Cardiac muscle cell (in vitro differentiated cells and primary cell): ENCODE measurements around the gene NEU4. TPM values are rescaled to one million over a fixed set of nuclear protein-coding genes. Genes with fewer than 3 reads are reported as not detected.

Experiments used
- DNase-seq, 2 donors: peaks; one replicate each; pipeline versions ENCODE4 v3.0.0 to v3.0.0-alpha.2; 2010 to 2017; ENCODE audit warnings: low read depth in 1 of 2, low spot score in 1 of 2
- H3K27ac ChIP-seq: fragments of 200-600 bp; sonication (generic); 2 replicates; pipeline ENCODE4 v1.5.1; 2016
- H3K27me3 ChIP-seq: fragments of 200-600 bp; sonication (generic); 2 replicates; pipeline ENCODE4 v1.6.0; 2016; ENCODE audit warnings: control low read depth
- H3K36me3 ChIP-seq: fragments of 200-600 bp; sonication (generic); 2 replicates; pipeline ENCODE4 v1.5.1; 2016; ENCODE audit warnings: control low read depth
- H3K4me1 ChIP-seq: fragments of 200-600 bp; sonication (generic); 2 replicates; pipeline ENCODE4 v1.8.1; 2017; ENCODE audit warnings: low read depth, mild to moderate bottlenecking, mixed run types
- H3K4me3 ChIP-seq: fragments of 200-600 bp; sonication (generic); 2 replicates; pipeline ENCODE4 v1.5.1; 2016; ENCODE audit warnings: mild to moderate bottlenecking
- H3K9me3 ChIP-seq: fragments of 200-600 bp; sonication (generic); 2 replicates; pipeline ENCODE4 v1.5.1; 2017; ENCODE audit warnings: low read depth, mild to moderate bottlenecking, control low read depth
- polyA plus RNA-seq: library from polyadenylated mRNA; unstranded; fragments of >200 nt; fragmentation: Nextera tagmentation; extraction: Ambion mirVana; gene quantifications from 2 replicates; pipeline ENCODE4 v1.2.1, GENCODE V29; 2016
- total RNA-seq: library from RNA; depleted of rRNA; stranded (reverse); fragments of >200 nt; gene quantifications from 2 replicates; pipeline ENCODE4 v1.2.3, GENCODE V29; 2016
- TF ChIP-seq, protein P1 (sequence below): IDR thresholded peaks from 2 replicates; pipeline ENCODE4 v1.5.1; 2012; ENCODE audit warnings: low read depth, mild to moderate bottlenecking, low read length

The NEU4 gene
- total and polyA plus RNA-seq, 2 experiments from 2014 or later: 0.13 to 1.8 TPM

GRCh38 chr2:241864850-241865213 lies 55.8 kb downstream of the NEU4 start:
- Histone ChIP-seq H3K27ac (no peak overlapping the region), H3K27me3 (no peaks in the 10 kb centered on the region), H3K4me1 (no peaks in the 10 kb centered on the region), H3K36me3 (no peaks in the 10 kb centered on the region), H3K4me3 (no peak overlapping the region), H3K9me3 (no peaks in the 10 kb centered on the region)
- DNase-seq: no peak
- TF ChIP-seq, protein P1, sequence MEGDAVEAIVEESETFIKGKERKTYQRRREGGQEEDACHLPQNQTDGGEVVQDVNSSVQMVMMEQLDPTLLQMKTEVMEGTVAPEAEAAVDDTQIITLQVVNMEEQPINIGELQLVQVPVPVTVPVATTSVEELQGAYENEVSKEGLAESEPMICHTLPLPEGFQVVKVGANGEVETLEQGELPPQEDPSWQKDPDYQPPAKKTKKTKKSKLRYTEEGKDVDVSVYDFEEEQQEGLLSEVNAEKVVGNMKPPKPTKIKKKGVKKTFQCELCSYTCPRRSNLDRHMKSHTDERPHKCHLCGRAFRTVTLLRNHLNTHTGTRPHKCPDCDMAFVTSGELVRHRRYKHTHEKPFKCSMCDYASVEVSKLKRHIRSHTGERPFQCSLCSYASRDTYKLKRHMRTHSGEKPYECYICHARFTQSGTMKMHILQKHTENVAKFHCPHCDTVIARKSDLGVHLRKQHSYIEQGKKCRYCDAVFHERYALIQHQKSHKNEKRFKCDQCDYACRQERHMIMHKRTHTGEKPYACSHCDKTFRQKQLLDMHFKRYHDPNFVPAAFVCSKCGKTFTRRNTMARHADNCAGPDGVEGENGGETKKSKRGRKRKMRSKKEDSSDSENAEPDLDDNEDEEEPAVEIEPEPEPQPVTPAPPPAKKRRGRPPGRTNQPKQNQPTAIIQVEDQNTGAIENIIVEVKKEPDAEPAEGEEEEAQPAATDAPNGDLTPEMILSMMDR: no peak

DNA sequence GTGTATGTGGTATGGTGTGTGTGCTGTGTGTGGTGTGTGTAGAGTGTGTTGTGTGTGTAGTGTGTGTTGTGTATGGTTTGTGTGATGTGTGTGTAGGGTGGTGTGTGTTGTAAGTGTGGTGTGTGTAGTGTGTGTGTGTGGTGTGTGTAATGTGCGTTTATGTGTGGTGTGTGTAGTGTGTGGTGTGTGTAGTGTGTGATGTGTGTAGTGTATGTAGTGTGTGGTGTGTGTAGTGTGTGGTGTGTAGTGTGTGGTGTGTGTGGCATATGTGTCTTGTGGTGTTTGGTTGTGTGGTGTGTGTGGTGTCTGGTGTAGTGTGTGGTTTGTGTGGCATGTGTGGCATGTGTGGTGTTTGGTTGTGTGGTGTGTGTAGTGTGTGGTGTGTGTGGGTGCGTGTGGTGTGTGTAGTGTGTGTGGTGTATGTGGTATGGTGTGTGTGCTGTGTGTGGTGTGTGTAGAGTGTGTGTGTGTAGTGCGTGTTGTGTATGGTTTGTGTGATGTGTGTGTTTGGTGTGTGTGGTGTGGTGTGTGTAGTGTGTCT lies 56.5 kb downstream of the NEU4 start:
- H3K27ac ChIP-seq: no peak overlapping the region
- H3K4me1 ChIP-seq: no peaks in the 10 kb centered on the region
- no peaks in the 10 kb centered on the region for H3K36me3 ChIP-seq
- no peak for DNase-seq
- H3K9me3 ChIP-seq: no peaks in the 10 kb centered on the region
- TF ChIP-seq, protein P1: no peak
- no peak overlapping the region for H3K4me3 ChIP-seq
- no peaks in the 10 kb centered on the region for H3K27me3 ChIP-seq

- no peak overlapping the region for H3K27ac ChIP-seq
- no peaks in the 10 kb centered on the region for H3K27me3 ChIP-seq
- H3K4me1 ChIP-seq: no peaks in the 10 kb centered on the region
- H3K36me3 ChIP-seq: no peaks in the 10 kb centered on the region
- no peaks in the 10 kb centered on the region for H3K9me3 ChIP-seq
- peak; percentile 40 to 83 for DNase-seq
- H3K4me3 ChIP-seq: no peak overlapping the region
- TF ChIP-seq, protein P1: no peak
Observed at GRCh38 chr2:241865957-241866789, 57.2 kb downstream of the NEU4 start.

Other genes starting within 250 kb of the NEU4 start
- gene THAP4, start 172.0 kb upstream of the NEU4 start, total RNA-seq: 93.0 and 101 TPM in 2 replicates
- 82.0 and 113 TPM in 2 replicates for gene THAP4, start 172.0 kb upstream of the NEU4 start, polyA plus RNA-seq
- gene ATG4B, start 171.5 kb upstream of the NEU4 start, total RNA-seq: 62.4 and 105 TPM in 2 replicates
- gene ATG4B, start 171.5 kb upstream of the NEU4 start, polyA plus RNA-seq: 110 and 140 TPM in 2 replicates
- gene DTYMK, start 122.4 kb upstream of the NEU4 start, total RNA-seq: 31.1 and 47.7 TPM in 2 replicates
- gene DTYMK, start 122.4 kb upstream of the NEU4 start, polyA plus RNA-seq: 72.7 and 85.3 TPM in 2 replicates
- 39.4 and 53.6 TPM in 2 replicates for gene ING5, start 107.2 kb upstream of the NEU4 start, total RNA-seq
- 16.3 and 26.3 TPM in 2 replicates for gene ING5, start 107.2 kb upstream of the NEU4 start, polyA plus RNA-seq
- gene D2HGDH, start 74.6 kb upstream of the NEU4 start, total RNA-seq: 19.4 and 26.8 TPM in 2 replicates
- gene D2HGDH, start 74.6 kb upstream of the NEU4 start, polyA plus RNA-seq: 23.4 and 24.6 TPM in 2 replicates
- gene GAL3ST2, start 32.4 kb upstream of the NEU4 start, total RNA-seq: 0.18 and 1.2 TPM in 2 replicates
- not detected in 2 replicates for gene GAL3ST2, start 32.4 kb upstream of the NEU4 start, polyA plus RNA-seq
- not detected in 2 replicates for gene PDCD1, start 49.7 kb downstream of the NEU4 start, total RNA-seq
- not detected in 2 replicates for gene PDCD1, start 49.7 kb downstream of the NEU4 start, polyA plus RNA-seq
- not detected in 2 replicates for gene RTP5, start 60.5 kb downstream of the NEU4 start, total RNA-seq
- gene RTP5, start 60.5 kb downstream of the NEU4 start, polyA plus RNA-seq: not detected in 2 replicates